K562 (cell line): ENCODE measurements around the gene SEMA3G. TPM values are rescaled to one million over a fixed set of nuclear protein-coding genes. Genes with fewer than 3 reads are reported as not detected.
A peak's percentile ranks its signal among the peaks of the same experiment; 100 is the strongest.

ENCODE experiments used
- CBX8 ChIP-seq: fragments of 200-600 bp; sonication (generic); IDR thresholded peaks from 2 replicates; pipeline ENCODE4 v1.6.1; 2012; ENCODE audit warnings: borderline replicate concordance, mixed run types, low read depth, mild to moderate bottlenecking, moderate library complexity, mixed read lengths, low read length, control low read depth, inconsistent platforms; ENCODE audit not compliant: poor library complexity, severe bottlenecking; ENCODE audit errors: extremely low read depth
- E2F4 ChIP-seq: sonication (generic); formaldehyde crosslinking; IDR thresholded peaks from 2 replicates; pipeline ENCODE4 v1.8.0; 2022; ENCODE audit warnings: mild to moderate bottlenecking, low read depth, missing genetic modification reagents
- E2F5 ChIP-seq: sonication (generic); formaldehyde crosslinking; IDR thresholded peaks from 2 replicates; pipeline ENCODE4 v1.8.0; 2022; ENCODE audit warnings: mild to moderate bottlenecking, missing genetic modification reagents
- HMGN3 ChIP-seq: IDR thresholded peaks from 2 replicates; pipeline ENCODE4 v1.6.1; 2011; ENCODE audit warnings: borderline replicate concordance, low read depth, mild to moderate bottlenecking, mixed read lengths, low read length; ENCODE audit not compliant: insufficient read length; ENCODE audit errors: extremely low read depth
- MLX ChIP-seq, 2 experiments: fragments of 450-650 bp in 1 of 2; sonication (generic) in 1 of 2; formaldehyde crosslinking; conservative IDR thresholded peaks; 2 replicates each; pipeline versions ENCODE4 v1.4.0 to v1.8.1; 2020 to 2022; ENCODE audit warnings: mild to moderate bottlenecking in 1 of 2, missing genetic modification reagents in 1 of 2
- PRPF4 ChIP-seq: fragments of 200-400 bp; formaldehyde crosslinking; IDR thresholded peaks from one replicate; pipeline ENCODE4 v1.6.1; 2017; ENCODE audit warnings: low read length, low read depth, mild to moderate bottlenecking; ENCODE audit not compliant: insufficient read depth, poor library complexity, severe bottlenecking
- RFX7 ChIP-seq: fragments of 250-450 bp; sonication (Bioruptor Pico); IDR thresholded peaks from 2 replicates; pipeline ENCODE4 v1.5.1; 2021; ENCODE audit warnings: mild to moderate bottlenecking
- RNF2 ChIP-seq: sonication (generic); IDR thresholded peaks from 2 replicates; pipeline ENCODE4 v1.6.1; 2016
- SMC3 ChIP-seq: conservative IDR thresholded peaks from 2 replicates; pipeline ENCODE4 v1.6.1; 2011; ENCODE audit warnings: low read depth, low read length, improper control_type of control experiment; ENCODE audit not compliant: insufficient read depth
- ZNF12 ChIP-seq: sonication (generic); formaldehyde crosslinking; IDR thresholded peaks from 2 replicates; pipeline ENCODE4 v1.4.0; 2020; ENCODE audit warnings: mild to moderate bottlenecking, missing genetic modification reagents
- ZNF280A ChIP-seq: fragments of 450-650 bp; IDR thresholded peaks from 2 replicates; pipeline ENCODE4 v1.6.1; 2018; ENCODE audit warnings: mild to moderate bottlenecking, low read depth; ENCODE audit not compliant: partially characterized antibody
- ZNF347 ChIP-seq: fragments of 450-650 bp; formaldehyde crosslinking; IDR thresholded peaks from 2 replicates; pipeline ENCODE4 v1.4.0; 2020; ENCODE audit warnings: low read depth, mild to moderate bottlenecking, moderate library complexity
- ZNF445 ChIP-seq: fragments of 250-450 bp; sonication (Bioruptor Pico); IDR thresholded peaks from 2 replicates; pipeline ENCODE4 v1.4.0; 2020; ENCODE audit warnings: low read depth, mild to moderate bottlenecking, moderate library complexity
- polyA plus RNA-seq, 8 experiments: library from polyadenylated mRNA; depleted of rRNA in 4 of 8; stranded (reverse) in 5 of 8; unstranded in 3 of 8; fragments of >200 nt; fragmentation: Nextera tagmentation in 2 of 8; fragmentation: Illumina TruSeq in 1 of 8; extraction: Ambion mirVana in 2 of 8; extraction: Trizol in 1 of 8; gene quantifications; 2 replicates each; pipeline versions ENCODE4 v1.2.1 to v1.2.3, GENCODE V29; 2011 to 2014; ENCODE audit warnings: inconsistent platforms in 1 of 8, missing spikeins in 1 of 8
- total RNA-seq, 7 experiments: library from RNA; depleted of rRNA in 6 of 7; stranded (reverse); fragments of >200 nt in 6 of 7; fragmentation: Illumina TruSeq in 2 of 7; extraction: Trizol in 2 of 7; gene quantifications; 2 replicates each; pipeline versions ENCODE4 v1.2.1 to v1.2.3, GENCODE V29; 2011 to 2021; ENCODE audit warnings: low replicate concordance in 1 of 7
- TF ChIP-seq, protein P1 (sequence below): fragments of 450-650 bp; IDR thresholded peaks from 2 replicates; pipeline ENCODE4 v1.6.1; 2016; ENCODE audit warnings: missing biosample characterization, missing genetic modification characterization
- TF ChIP-seq, protein P2 (sequence below): sonication (generic); formaldehyde crosslinking; IDR thresholded peaks from 2 replicates; pipeline ENCODE4 v1.8.0; 2023; ENCODE audit warnings: mild to moderate bottlenecking, missing genetic modification reagents

Gene SEMA3G
- total and polyA plus RNA-seq, 9 of the 15 experiments (the other 6 are each of a cell fraction or from before 2014, with no cell fraction given): 0.04 to 0.07 (median 0.05) TPM; not detected in 6

GRCh38 chr3:52455283-52456168 is 10.6 kb upstream of the SEMA3G start, which contains the start of gene NISCH (continued):
- TF ChIP-seq, protein P1, sequence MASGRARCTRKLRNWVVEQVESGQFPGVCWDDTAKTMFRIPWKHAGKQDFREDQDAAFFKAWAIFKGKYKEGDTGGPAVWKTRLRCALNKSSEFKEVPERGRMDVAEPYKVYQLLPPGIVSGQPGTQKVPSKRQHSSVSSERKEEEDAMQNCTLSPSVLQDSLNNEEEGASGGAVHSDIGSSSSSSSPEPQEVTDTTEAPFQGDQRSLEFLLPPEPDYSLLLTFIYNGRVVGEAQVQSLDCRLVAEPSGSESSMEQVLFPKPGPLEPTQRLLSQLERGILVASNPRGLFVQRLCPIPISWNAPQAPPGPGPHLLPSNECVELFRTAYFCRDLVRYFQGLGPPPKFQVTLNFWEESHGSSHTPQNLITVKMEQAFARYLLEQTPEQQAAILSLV: peak; percentile 45; the same call in 1 of the 2 replicates
- TF ChIP-seq MLX (CRISPR knock-in tag; conservative IDR thresholded peaks at IDR 0.05) (no peak), PRPF4 (no peak), CBX8 (no peak), ZNF445 (no peak), E2F5 (CRISPR knock-in tag) (no peak), SMC3 (no peak), E2F4 (CRISPR knock-in tag) (0 out of 2 replicates have a peak, but pooled peaks have one; percentile 17), RFX7 (CRISPR knock-in tag) (no peak), RNF2 (no peak), ZNF347 (no peak), ZNF280A (no peak), ZNF12 (CRISPR knock-in tag) (no peak), HMGN3 (no peak)
- TF ChIP-seq, protein P2, sequence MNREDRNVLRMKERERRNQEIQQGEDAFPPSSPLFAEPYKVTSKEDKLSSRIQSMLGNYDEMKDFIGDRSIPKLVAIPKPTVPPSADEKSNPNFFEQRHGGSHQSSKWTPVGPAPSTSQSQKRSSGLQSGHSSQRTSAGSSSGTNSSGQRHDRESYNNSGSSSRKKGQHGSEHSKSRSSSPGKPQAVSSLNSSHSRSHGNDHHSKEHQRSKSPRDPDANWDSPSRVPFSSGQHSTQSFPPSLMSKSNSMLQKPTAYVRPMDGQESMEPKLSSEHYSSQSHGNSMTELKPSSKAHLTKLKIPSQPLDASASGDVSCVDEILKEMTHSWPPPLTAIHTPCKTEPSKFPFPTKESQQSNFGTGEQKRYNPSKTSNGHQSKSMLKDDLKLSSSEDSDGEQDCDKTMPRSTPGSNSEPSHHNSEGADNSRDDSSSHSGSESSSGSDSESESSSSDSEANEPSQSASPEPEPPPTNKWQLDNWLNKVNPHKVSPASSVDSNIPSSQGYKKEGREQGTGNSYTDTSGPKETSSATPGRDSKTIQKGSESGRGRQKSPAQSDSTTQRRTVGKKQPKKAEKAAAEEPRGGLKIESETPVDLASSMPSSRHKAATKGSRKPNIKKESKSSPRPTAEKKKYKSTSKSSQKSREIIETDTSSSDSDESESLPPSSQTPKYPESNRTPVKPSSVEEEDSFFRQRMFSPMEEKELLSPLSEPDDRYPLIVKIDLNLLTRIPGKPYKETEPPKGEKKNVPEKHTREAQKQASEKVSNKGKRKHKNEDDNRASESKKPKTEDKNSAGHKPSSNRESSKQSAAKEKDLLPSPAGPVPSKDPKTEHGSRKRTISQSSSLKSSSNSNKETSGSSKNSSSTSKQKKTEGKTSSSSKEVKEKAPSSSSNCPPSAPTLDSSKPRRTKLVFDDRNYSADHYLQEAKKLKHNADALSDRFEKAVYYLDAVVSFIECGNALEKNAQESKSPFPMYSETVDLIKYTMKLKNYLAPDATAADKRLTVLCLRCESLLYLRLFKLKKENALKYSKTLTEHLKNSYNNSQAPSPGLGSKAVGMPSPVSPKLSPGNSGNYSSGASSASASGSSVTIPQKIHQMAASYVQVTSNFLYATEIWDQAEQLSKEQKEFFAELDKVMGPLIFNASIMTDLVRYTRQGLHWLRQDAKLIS (CRISPR knock-in tag): no peak
